IMR-90 (cell line): ENCODE results near the gene MRPL43. TPM values are rescaled to one million over a fixed set of nuclear protein-coding genes. Genes with fewer than 3 reads are reported as not detected.
A peak's percentile ranks its signal among the peaks of the same experiment; 100 is the strongest.

Source experiments
- ATAC-seq: fragments of 200-7000 bp; cut with Tn5 transposase; 2 replicates; pipeline ENCODE4 v1.9.1; 2020; ENCODE audit warnings: low read depth, mild to moderate bottlenecking, moderate library complexity
- BruUV-seq: library from RNA; stranded (reverse); fragments of 400-500 nt; replicated peaks from 2 replicates; lab custom pipeline; 2021; lab: Mats Ljungman, UMichigan
- CTCF ChIA-PET: fragments of 300-600 bp; formaldehyde crosslinking; extraction: SDS; loops from one replicate; lab custom pipeline; 2021; ENCODE audit warnings: antibody characterized with exemption; lab: Yijun Ruan, JAX
- POLR2A ChIA-PET: fragments of 300-600 bp; sonication (Branson Sonifier 250); formaldehyde crosslinking; loops from one replicate; lab custom pipeline; 2022; ENCODE audit warnings: antibody characterized with exemption; ENCODE audit not compliant: unreplicated experiment; lab: Charles Lee
- DNase-seq: peaks from one replicate; pipeline ENCODE4 v3.0.0; 2013
- H2AFZ ChIP-seq: replicated peaks from 2 replicates; pipeline ENCODE3; 2013; ENCODE audit warnings: low read length, mild to moderate bottlenecking; ENCODE audit not compliant: poor library complexity
- H2AK5ac ChIP-seq: 2 replicates; pipeline ENCODE4 v1.6.1; 2013; ENCODE audit warnings: low read depth, low read length, inconsistent platforms
- H2AK9ac ChIP-seq: replicated peaks from 2 replicates; pipeline ENCODE3; 2013; ENCODE audit warnings: mild to moderate bottlenecking, low read depth, low read length, moderate library complexity; ENCODE audit not compliant: poor library complexity
- H2BK120ac ChIP-seq: 2 replicates; pipeline ENCODE4 v1.6.1; 2013; ENCODE audit warnings: low read depth, low read length, inconsistent platforms
- H2BK15ac ChIP-seq: 3 replicates; pipeline ENCODE4 v1.6.1; 2013; ENCODE audit warnings: low read depth, low read length, inconsistent platforms
- H2BK20ac ChIP-seq: 2 replicates; pipeline ENCODE4 v1.6.1; 2013; ENCODE audit warnings: low read depth, mild to moderate bottlenecking, inconsistent platforms, low read length, moderate library complexity
- H2BK5ac ChIP-seq: 2 replicates; pipeline ENCODE4 v1.6.1; 2013; ENCODE audit warnings: mild to moderate bottlenecking, low read depth, low read length, inconsistent platforms; ENCODE audit not compliant: poor library complexity, severe bottlenecking
- H3K14ac ChIP-seq: replicated peaks from 2 replicates; pipeline ENCODE4 v1.6.1; 2013; ENCODE audit warnings: low read depth, low read length, inconsistent platforms
- H3K18ac ChIP-seq: 2 replicates; pipeline ENCODE4 v1.6.1; 2013; ENCODE audit warnings: low read depth, low read length, control low read depth
- H3K23ac ChIP-seq: 2 replicates; pipeline ENCODE4 v1.6.1; 2013; ENCODE audit warnings: low read depth, low read length, inconsistent platforms
- H3K27ac ChIP-seq: 2 replicates; pipeline ENCODE4 v1.5.1; 2013; ENCODE audit warnings: mild to moderate bottlenecking, control low read depth, low read length; ENCODE audit not compliant: insufficient read depth
- H3K27me3 ChIP-seq: 2 replicates; pipeline ENCODE4 v1.6.1; 2013; ENCODE audit warnings: low read length; ENCODE audit not compliant: control insufficient read depth, insufficient read depth
- H3K36me3 ChIP-seq: 2 replicates; pipeline ENCODE4 v1.6.1; 2013; ENCODE audit warnings: low read length, mixed read lengths; ENCODE audit not compliant: control insufficient read depth, insufficient read depth
- H3K4ac ChIP-seq: 2 replicates; pipeline ENCODE4 v1.6.1; 2013; ENCODE audit warnings: low read depth, low read length, inconsistent platforms
- H3K4me1 ChIP-seq: 2 replicates; pipeline ENCODE4 v1.6.1; 2013; ENCODE audit warnings: low read length, mixed read lengths; ENCODE audit not compliant: control insufficient read depth, insufficient read depth
- H3K4me2 ChIP-seq: 2 replicates; pipeline ENCODE4 v1.6.1; 2013; ENCODE audit warnings: low read depth, mild to moderate bottlenecking, control low read depth, low read length, moderate library complexity
- H3K4me3 ChIP-seq: 2 replicates; pipeline ENCODE4 v1.5.1; 2013; ENCODE audit warnings: low read depth, mild to moderate bottlenecking, control low read depth, low read length, moderate library complexity; ENCODE audit not compliant: insufficient read depth
- H3K56ac ChIP-seq: 2 replicates; pipeline ENCODE4 v1.6.1; 2013; ENCODE audit warnings: low read length, inconsistent platforms; ENCODE audit not compliant: insufficient read depth; ENCODE audit errors: extremely low read depth
- H3K79me1 ChIP-seq, 2 experiments: 2 replicates each; pipeline ENCODE4 v1.6.1; 2013; ENCODE audit warnings: low read length in 2 of 2, inconsistent platforms in 1 of 2, low read depth in 1 of 2
- H3K9ac ChIP-seq: 2 replicates; pipeline ENCODE4 v1.6.1; 2013; ENCODE audit warnings: low read depth, low read length, control low read depth
- H3K9me1 ChIP-seq: 2 replicates; pipeline ENCODE4 v1.6.1; 2013; ENCODE audit warnings: low read length, inconsistent platforms; ENCODE audit not compliant: insufficient read depth
- H3K9me3 ChIP-seq: 2 replicates; pipeline ENCODE4 v1.6.1; 2013; ENCODE audit warnings: low read length; ENCODE audit not compliant: control insufficient read depth, insufficient read depth
- H4K20me1 ChIP-seq: 2 replicates; pipeline ENCODE4 v1.6.1; 2013; ENCODE audit warnings: low read length, inconsistent platforms; ENCODE audit not compliant: insufficient read depth
- H4K5ac ChIP-seq: 2 replicates; pipeline ENCODE4 v1.6.1; 2013; ENCODE audit warnings: mild to moderate bottlenecking, low read depth, low read length, control low read depth
- H4K8ac ChIP-seq, 2 experiments: 2 replicates each; pipeline ENCODE4 v1.6.1; 2013; ENCODE audit warnings: low read depth in 2 of 2, low read length in 2 of 2, control low read depth in 1 of 2, inconsistent platforms in 1 of 2
- H4K91ac ChIP-seq: 2 replicates; pipeline ENCODE4 v1.6.1; 2013; ENCODE audit warnings: low read depth, low read length, inconsistent platforms; ENCODE audit not compliant: insufficient read depth
- FOS ChIP-seq: fragments of 150-350 bp; IDR thresholded peaks from 2 replicates; pipeline ENCODE4 v1.6.1; 2016; ENCODE audit warnings: low read depth, low read length
- POLR2A ChIP-seq: IDR thresholded peaks from 2 replicates; pipeline ENCODE4 v1.6.1; 2012; ENCODE audit warnings: mild to moderate bottlenecking, low read depth, low read length
- RFX5 ChIP-seq: IDR thresholded peaks from 2 replicates; pipeline ENCODE4 v1.8.0; 2012; ENCODE audit warnings: low read depth, mild to moderate bottlenecking, low read length, moderate library complexity
- WGBS, 2 experiments: methylation state at CpG; one replicate each; pipeline versions ENCODE4 v1.1.5 to v1.1.7; 2013; ENCODE audit warnings: missing lambda C conversion rate in 2 of 2; ENCODE audit not compliant: insufficient read length in 1 of 2; ENCODE audit errors: extremely low coverage in 2 of 2; 5-methylcytosine and 5-hydroxymethylcytosine counted together
- dilution Hi-C: fragments of 300-500 bp; cut with HindIII; formaldehyde crosslinking; loops from one replicate; pipeline ENCODE4 v1.14.3; 2018; ENCODE audit warnings: low sequenced_read_pairs; ENCODE audit not compliant: unreplicated experiment
- in situ Hi-C: fragments of 300-500 bp; cut with MboI; formaldehyde crosslinking; loops from 3 replicates; pipeline ENCODE4 v1.14.3; 2019; ENCODE audit warnings: low sequenced_read_pairs, inconsistent platforms, mixed read lengths
- intact Hi-C: fragments of 100-400 bp; cut with micrococcal nuclease; formaldehyde crosslinking; loops from 2 replicates; pipeline ENCODE4 v1.10.0; 2022
- polyA plus RNA-seq, 3 experiments: library from polyadenylated mRNA; depleted of rRNA; stranded (reverse); fragments of >200 nt; gene quantifications; 2 replicates each; pipeline ENCODE4 v1.2.3, GENCODE V29; 2012; ENCODE audit warnings: low replicate concordance in 1 of 3
- total RNA-seq: library from RNA; depleted of rRNA; stranded (reverse); fragments of >200 nt; gene quantifications from 2 replicates; pipeline ENCODE4 v1.2.3, GENCODE V29; 2012
- TF ChIP-seq, protein P1 (sequence below): conservative IDR thresholded peaks from 2 replicates; pipeline ENCODE4 v1.5.1; 2012; ENCODE audit warnings: mild to moderate bottlenecking, low read depth, low read length, improper control_type of control experiment

MRPL43 gene
- total and polyA plus RNA-seq, 2 of the 4 experiments (the other 2 are of a cell fraction): 61.3 to 142 TPM

GRCh38 chr10:101031128-101031795, 44.0 kb upstream of the MRPL43 start, which contains the start of the genes PDZD7 and SFXN3:
Gene PDZD7, minus strand, starts transcription at chr10:101031129. Its CDS starts 910 bp downstream, at chr10:101030219.
Gene SFXN3, plus strand, starts transcription at chr10:101031234. Its CDS starts 3,461 bp downstream, at chr10:101034695.
- CTCF ChIA-PET: interaction anchor here (1.0 to 2.1 kb wide), 4 partner anchors 10 to 23 kb away, joined by 4 to 7 read pairs (median 5); no protein-coding TSS in a partner anchor
- peaks cover 2% of the 10 kb centered on the region for H3K4me1 ChIP-seq
- in situ Hi-C loops: no loop called here
- H3K27me3 ChIP-seq: peaks cover 2% of the 10 kb centered on the region; the same call in 1 of the 2 replicates
- DNase-seq (peak; percentile 91), ATAC-seq (peak; percentile 82)
- H3K27ac ChIP-seq: peak within 1 kb of the TSS; percentile 87
- peak within 1 kb of the TSS; percentile 3; the same call in 2 of the 3 replicates for H2BK15ac ChIP-seq
- peak within 1 kb of the TSS; percentile 88 for H2AK5ac ChIP-seq
- H2AFZ ChIP-seq: peak within 1 kb of the TSS; percentile 99
- intact Hi-C loops: loop anchor here (5.0 kb wide), 1 partner anchor 36 kb away; no protein-coding TSS in a partner anchor
- peak within 1 kb of the TSS; percentile 86 for H2BK120ac ChIP-seq
- peak within 1 kb of the TSS; percentile 62 for H3K14ac ChIP-seq
- peak within 1 kb of the TSS; percentile 98 for H2AK9ac ChIP-seq
- dilution Hi-C loops: no loop called here
- WGBS, 2 experiments: 3% methylated on average over 17 of the region's 38 CpGs; no CpG with 5 or more reads in 1 of the 2 experiments
- POLR2A ChIA-PET: interaction anchor here (0.5 to 1.4 kb wide), 2 partner anchors 12 to 47 kb away, joined by 3 to 6 read pairs; no protein-coding TSS in a partner anchor
- no TSS peak for BruUV-seq
- H3K4ac ChIP-seq: peak within 1 kb of the TSS; percentile 97
- peak within 1 kb of the TSS; percentile 76 for H2BK20ac ChIP-seq
- H4K5ac ChIP-seq: peak within 1 kb of the TSS; percentile 52
- peaks cover 30% of the 10 kb centered on the region for H4K20me1 ChIP-seq
- H3K9me3 ChIP-seq: no peaks in the 10 kb centered on the region
- peak within 1 kb of the TSS; percentile 60 for H3K4me3 ChIP-seq
- H3K56ac ChIP-seq: peak within 1 kb of the TSS; percentile 57; the same call in 1 of the 2 replicates
- H3K36me3 ChIP-seq: peaks cover 16% of the 10 kb centered on the region
- H3K9ac ChIP-seq: peak within 1 kb of the TSS; percentile 71
- H4K8ac ChIP-seq: peak within 1 kb of the TSS; percentile 75 to 84; a peak in 3 of 4 replicates
- H3K9me1 ChIP-seq: peaks cover 2% of the 10 kb centered on the region; the same call in 1 of the 2 replicates
- peak within 1 kb of the TSS; percentile 43 for H3K18ac ChIP-seq
- peak within 1 kb of the TSS; percentile 89 for H4K91ac ChIP-seq
- H3K23ac ChIP-seq: peak within 1 kb of the TSS; percentile 26
- TF ChIP-seq FOS (peak; percentile 56; the same call in 1 of the 2 replicates), POLR2A (peak; percentile 13; the same call in 1 of the 2 replicates), RFX5 (no peak)
- TF ChIP-seq, protein P1, sequence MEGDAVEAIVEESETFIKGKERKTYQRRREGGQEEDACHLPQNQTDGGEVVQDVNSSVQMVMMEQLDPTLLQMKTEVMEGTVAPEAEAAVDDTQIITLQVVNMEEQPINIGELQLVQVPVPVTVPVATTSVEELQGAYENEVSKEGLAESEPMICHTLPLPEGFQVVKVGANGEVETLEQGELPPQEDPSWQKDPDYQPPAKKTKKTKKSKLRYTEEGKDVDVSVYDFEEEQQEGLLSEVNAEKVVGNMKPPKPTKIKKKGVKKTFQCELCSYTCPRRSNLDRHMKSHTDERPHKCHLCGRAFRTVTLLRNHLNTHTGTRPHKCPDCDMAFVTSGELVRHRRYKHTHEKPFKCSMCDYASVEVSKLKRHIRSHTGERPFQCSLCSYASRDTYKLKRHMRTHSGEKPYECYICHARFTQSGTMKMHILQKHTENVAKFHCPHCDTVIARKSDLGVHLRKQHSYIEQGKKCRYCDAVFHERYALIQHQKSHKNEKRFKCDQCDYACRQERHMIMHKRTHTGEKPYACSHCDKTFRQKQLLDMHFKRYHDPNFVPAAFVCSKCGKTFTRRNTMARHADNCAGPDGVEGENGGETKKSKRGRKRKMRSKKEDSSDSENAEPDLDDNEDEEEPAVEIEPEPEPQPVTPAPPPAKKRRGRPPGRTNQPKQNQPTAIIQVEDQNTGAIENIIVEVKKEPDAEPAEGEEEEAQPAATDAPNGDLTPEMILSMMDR: no peak
- peaks cover 14 to 54% of the 10 kb centered on the region in 2 experiments; a peak in 3 of 4 replicates for H3K79me1 ChIP-seq
- H2BK5ac ChIP-seq: peak within 1 kb of the TSS; percentile 89
- peak within 1 kb of the TSS; percentile 87 for H3K4me2 ChIP-seq
